ENCODE data around the gene FBLN1.
"Not testable (repeated sequence)": the region's sequence is repeated elsewhere in the genome, so short reads cannot be mapped to it uniquely, and the experiment has no call there.

Gene FBLN1

DNA sequence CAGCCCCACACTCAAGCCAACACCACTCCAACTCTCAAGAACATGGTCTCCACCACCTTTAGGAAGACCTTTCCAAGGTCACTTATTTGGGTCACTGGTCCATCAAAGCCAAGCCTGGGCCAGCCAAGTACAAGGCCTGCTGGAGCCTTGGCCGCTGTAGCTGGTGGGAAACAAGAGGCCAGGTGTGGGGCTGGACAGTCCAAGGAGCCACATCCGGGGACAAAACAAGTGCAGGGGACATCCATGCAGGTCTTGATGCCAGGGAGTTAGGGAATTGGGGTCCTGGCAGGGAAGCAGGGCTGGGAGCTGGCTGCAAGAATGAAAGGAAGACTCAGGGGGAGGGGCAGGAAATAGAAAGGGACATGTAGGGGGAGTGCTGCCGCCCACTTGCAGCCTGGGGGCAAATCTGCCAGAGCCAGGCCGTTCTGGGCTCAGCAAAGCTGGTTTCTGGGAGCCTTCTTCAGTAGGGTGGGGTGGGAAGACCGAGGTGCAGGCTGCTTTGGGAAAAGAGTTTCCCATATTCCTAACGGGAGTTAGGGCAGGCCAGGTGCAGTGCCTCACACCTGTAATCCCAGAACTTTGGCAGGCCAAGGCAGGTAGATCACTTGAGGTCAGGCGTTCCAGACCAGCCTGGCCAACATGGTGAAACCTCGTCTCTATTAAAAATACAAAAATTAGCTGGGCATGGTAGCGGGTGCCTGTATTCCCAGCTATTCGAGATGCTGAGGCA lies 99.5 kb downstream of the FBLN1 start:
- DNase-seq (ENCODE audit: extremely low read depth in 1 of 2, low read depth in 1 of 2), result no peak

DNA sequence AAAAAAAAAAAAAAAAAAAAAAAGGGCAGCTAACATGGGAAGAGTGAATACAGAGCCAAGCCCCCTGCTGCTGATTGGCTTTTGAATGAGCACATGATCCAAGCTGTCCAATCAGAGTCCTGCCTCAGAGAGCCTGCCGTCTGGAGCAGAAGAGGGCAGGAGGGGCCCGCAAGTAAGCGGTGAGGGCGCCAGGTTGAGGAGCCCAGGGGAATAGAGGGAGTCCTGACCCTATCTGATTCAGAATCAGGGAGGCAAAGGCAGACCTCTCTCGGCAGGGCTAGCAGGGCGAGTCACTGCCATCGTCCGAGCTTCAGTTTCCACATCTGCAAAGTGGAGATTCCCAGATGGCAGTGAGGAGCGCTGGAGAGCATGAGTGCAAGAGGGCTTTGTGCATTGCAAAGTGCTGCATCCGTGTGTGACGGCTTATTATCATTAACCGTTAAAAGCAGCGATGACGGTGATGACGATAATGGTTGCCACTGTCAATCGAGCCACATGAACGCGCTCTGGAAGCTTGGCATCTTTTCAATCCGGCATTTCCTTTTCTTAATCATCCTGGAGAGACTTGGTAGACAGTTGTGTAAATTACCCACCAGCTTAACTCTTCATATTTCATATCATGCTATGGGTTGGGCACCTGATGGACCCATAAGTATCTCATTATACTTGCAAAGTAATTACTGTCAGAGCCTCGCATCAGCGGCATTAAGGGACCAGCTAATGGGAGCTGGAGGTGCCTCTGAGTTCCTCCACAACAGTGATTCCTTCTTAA lies 100.3 kb downstream of the FBLN1 start:
- DNase-seq (ENCODE audit: extremely low read depth in 1 of 2, low read depth in 1 of 2), result no peak

DNA sequence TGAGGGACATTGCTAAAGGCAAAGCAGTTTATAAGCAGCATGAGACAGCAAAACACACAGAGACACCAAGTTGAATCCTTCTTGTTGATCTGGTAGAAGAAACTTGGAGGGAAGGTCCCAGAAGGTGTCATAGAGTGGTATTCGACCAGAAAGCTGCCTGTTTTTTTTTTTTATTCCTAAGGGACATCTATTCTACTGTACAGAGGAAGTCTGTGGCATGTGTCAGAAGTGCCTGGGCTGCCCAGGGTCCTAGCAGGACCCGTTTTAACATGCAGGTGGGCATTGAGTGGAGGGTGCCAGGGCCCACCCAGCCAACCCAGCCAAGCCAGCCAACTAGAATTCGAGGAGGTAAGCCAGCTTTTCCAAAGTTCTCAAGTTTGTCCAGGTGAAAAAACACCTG lies 100.9 kb downstream of the FBLN1 start:
- DNase-seq (ENCODE audit: extremely low read depth in 1 of 2, low read depth in 1 of 2), result no peak

DNA sequence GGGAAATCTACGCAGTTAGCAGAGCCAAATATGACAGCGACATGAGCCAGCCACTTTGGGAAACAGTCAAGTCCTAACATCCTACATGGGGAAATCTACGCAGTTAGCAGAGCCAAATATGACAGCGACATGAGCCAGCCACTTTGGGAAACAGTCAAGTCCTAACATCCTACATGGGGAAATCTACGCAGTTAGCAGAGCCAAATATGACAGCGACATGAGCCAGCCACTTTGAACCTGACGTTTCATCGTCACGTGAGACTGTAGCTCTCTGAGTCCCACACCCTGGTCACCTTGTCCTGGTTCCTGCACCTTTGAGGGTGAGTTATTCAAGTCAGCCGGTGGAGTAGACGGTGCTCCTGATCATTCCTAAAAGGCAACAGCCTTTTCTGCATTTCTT lies 105.4 kb downstream of the FBLN1 start:
- not testable (repeated sequence) for DNase-seq (ENCODE audit: extremely low read depth in 1 of 2, low read depth in 1 of 2)

DNA sequence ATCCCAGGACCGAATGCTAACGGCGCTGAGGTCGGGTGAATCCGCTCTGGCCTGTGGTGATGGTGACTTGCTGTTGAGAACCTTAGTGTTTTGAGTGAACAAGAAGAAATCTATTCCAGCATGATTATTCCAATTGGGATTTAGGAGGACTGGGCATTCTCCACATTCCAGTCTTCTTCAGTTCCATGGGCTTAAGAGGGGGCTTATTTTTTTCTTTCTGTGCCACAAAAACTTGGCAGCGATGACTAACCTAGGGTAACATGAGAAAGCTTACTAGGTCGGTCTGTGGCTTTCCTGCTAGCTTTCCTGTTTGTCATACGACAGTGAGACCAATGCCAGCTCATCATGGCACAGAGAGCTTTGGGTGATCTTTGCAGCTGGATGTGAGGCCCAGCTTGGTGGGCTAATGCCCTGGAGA lies 106.1 kb downstream of the FBLN1 start:
- no peak for DNase-seq (ENCODE audit: extremely low read depth in 1 of 2, low read depth in 1 of 2)

DNA sequence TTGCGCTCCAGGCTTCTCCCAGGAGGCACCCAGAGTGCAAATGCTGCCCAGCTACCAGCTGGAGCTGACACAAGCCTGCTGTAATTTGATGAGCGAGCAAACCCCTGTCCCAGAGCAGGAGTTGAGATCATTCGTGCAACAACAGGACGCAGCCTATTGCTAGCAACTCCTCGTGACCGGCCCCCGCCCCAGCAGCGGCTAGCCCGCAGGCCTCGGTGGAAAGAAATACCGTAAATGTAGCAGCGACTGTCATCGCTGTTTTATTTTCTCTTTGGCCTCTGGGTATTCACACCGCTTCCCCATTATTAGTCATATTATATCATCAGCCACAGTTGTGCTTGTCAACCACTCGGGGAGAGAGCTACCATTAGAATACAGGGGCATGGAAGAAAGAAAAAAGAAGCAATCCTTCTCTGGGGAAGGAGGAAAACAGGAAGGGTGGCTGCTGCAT lies 109.8 kb downstream of the FBLN1 start:
- DNase-seq (ENCODE audit: extremely low read depth in 1 of 2, low read depth in 1 of 2), result no peak

DNA sequence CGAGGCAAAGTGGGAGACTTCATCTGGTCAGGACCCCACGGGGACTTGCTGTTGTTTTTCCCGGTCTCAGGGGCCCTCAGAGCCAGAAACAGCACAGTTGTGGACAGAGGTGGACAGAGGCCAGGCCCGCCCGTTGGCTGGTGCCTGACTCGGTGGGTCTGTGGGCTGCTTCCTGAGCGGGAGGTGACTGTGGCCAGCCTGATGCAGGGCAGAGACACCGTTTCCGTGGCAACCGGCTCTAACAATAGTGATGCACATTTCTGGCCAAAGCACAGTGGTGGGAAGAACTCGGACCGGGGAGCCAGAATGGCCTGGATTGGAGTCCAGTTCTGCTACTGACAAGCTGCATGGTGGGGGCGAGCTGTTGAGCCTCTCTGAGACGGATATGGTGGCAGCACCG lies 110.3 kb downstream of the FBLN1 start:
- DNase-seq (ENCODE audit: extremely low read depth in 1 of 2, low read depth in 1 of 2), result no peak

DNA sequence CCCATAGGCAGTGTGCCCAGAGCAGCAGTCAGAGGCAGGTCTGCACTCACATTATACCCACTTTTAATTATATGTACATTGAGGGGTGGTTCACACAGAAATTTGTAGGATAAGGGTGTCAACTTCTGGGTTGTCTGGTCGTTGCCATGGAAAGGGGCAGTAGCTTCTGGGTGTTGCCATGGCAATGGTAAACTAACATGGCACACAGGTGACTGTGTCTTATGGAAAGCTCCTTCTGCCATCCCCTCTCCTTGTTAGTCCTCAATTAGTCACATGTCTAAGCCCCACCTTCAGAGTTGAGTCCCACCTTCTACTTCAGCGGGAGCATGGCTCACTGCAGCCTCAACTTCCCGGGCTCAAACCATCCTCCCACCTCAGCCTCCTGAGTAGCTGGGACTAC lies 112.7 kb downstream of the FBLN1 start:
- no peak for DNase-seq (ENCODE audit: extremely low read depth in 1 of 2, low read depth in 1 of 2)

DNA sequence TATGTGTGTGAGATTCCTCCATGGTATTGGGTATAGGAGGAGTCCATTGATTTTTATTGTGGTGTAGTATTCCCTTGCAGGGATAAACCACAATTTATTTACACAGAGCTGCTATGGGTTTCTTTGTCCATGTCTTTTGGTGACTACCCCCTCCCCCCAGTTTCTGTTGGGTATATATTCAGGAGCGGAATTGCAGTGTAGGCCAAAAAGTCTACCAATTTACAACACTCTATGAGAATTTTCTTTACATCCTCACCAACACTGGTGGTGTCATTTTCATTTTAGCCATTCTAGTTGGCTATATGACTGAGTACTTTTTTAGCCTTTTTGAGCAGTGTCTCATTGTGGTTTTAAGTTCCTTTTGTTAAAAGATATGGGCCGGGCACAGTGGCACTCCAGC lies 113.7 kb downstream of the FBLN1 start:
- no peak for DNase-seq (ENCODE audit: extremely low read depth in 1 of 2, low read depth in 1 of 2)

DNA sequence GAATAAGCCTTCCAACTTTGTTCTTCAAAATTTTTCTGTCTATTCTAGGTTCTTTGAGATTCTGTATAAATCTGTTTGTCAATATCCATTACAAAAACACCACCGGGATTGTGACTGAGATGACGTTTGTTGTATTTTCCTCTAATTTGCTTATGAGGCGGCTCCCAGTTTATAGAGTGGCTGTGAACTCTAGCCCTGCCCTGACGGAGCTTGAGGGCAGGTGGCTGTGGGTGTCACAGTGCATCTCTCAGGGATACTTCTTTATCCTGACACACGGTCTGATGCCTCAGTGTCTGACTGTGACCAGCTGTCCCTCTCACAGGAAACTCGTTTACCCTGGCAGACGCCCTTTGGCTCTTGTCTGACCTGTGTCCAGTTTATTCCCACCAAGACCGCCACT lies 115.3 kb downstream of the FBLN1 start:
- no peak for DNase-seq (ENCODE audit: extremely low read depth in 1 of 2, low read depth in 1 of 2)

DNA sequence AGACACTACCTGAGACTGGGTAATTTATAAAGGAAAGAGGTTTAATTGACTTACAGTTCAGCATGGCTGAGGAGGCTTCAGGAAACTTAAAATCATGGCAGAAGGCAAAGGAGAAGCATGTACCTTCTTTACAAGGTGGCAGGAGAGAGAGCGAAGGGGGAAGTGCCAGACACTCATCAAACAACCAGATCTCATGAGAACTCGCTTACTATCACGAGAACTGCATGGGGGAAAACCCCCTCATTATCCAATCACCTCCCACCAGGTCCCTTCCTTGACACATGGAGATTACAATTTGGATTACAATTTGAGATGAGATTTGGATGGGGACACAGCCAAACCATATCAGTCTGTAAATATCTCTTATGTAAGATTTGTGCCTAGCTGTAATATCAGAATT lies 118.0 kb downstream of the FBLN1 start:
- DNase-seq (ENCODE audit: extremely low read depth in 1 of 2, low read depth in 1 of 2), result no peak

DNA sequence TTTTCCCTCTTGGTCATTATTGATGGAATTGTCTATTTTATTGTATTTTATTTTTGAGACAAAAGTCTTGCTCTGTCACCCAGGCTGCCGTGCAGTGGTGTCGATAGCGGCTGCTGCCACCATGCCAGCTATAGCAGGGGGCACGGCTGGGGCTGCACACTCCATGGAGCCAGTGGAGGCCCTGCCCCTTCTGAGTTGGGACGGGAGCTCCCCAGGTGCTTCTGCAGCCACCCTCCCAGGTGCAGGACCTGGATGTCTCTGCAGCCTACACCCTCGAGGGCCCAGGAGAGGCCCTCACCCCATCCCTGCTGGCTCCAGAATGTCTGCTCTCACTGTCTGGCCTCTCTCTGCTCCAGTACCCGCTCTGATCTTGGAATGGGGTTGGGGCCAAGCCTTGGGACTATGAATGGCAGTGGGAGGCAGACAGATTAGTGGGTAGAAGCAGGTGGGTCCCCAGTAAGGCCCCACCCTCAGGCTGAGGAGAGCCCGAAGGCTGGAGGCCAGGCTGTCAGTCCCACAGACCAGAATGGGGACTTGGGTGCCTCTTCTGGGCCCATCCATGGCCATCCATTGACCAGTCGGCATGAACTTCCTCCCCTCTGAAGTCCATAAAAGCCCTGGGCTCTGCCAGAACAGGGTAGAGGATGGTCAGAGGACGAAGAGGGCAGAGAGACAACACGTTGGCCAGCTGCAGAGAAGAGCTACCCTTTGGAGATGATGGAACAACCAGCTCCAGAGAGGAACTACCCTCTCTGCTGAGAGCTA lies 119.3 kb downstream of the FBLN1 start:
- DNase-seq (ENCODE audit: extremely low read depth in 1 of 2, low read depth in 1 of 2), result no peak

DNA sequence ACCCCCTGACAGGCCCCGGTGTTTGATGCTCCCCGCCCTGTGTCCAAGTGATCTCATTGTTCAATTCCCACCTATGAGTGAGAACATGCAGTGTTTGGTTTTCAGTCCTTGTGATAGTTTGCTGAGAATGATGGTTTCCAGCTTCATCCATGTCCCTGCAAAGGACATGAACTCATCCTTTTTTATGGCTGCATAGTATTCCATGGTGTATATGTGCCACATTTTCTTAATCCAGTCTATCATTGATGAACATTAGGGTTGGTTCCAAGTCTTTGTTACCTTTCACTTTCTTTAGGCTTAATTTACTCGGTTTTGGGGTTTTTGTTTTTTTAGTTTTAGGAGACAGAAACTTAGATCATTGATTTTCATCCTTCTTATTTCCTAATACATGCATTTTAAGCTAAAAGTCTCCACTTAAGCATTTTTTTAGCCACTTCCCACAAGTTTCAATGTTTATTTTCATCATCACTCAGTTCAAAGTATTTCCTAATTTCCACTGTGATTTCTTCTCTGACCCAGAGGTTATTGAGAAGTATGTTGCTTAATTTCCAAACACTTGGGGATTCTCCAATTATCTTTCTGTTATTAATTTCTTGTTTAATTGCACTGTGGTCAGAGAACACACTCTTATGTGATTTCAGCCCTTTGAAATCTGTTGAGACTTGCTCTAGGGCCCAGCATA lies 120.9 kb downstream of the FBLN1 start:
- DNase-seq (ENCODE audit: extremely low read depth in 1 of 2, low read depth in 1 of 2), result not testable (repeated sequence)

DNA sequence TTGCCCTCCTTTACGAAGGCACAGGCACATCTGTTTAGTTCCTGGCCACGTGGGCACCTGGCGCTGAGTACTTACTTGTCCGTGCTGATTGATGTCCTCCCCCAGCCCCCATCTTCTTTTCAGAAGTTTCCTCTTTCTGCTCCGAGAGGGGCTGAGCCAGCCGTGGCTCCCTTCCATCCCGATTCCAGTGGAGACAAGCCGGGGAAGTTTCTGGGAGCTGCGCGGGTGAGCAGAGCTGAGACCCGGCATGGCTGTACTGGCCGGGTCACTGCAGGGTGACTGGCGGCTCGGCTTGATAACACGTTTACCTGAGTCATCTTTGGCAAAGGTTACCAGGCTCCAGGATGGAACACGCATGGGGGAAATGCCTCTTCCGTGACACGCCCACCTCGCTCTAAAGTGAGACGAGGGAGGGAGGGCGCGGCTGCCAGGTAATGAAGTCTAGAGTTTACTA lies 123.5 kb downstream of the FBLN1 start:
- no peak for DNase-seq (ENCODE audit: extremely low read depth in 1 of 2, low read depth in 1 of 2)

DNA sequence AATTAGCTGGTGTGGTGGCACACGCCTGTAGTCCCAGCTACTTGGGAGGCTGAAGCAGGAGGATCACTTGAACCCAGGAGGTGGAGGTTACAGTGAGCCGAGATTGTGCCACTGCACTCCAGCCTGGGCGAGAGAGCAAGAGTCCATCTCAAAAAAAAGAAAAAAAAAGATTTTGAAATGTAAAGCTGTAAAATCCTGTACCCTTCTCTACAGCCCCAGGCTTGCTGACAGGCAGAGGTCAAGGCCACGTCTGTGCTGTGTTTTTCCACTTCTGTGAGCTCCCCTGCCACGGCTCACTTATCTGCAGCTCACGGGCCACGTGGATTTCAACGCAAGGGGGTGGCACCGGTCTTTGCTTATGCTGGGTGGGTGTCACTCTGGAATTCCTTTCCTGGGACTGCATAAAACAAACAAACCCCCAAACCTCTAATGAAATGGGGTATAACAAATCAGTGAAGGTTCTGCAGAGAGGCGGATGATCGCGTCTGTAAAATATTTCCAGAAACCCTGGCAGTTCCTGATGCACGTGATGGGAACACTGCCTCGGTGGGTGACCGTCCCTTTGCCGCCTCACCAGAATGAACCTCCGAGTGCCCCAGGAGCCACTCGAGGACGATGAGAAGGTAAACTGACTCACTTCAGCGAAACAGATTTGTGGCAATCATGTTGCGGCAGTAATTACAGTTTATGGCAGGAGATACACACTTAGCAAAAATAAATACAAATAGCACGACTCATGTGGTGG lies 125.0 kb downstream of the FBLN1 start:
- DNase-seq (ENCODE audit: extremely low read depth in 1 of 2, low read depth in 1 of 2), result no peak

DNA sequence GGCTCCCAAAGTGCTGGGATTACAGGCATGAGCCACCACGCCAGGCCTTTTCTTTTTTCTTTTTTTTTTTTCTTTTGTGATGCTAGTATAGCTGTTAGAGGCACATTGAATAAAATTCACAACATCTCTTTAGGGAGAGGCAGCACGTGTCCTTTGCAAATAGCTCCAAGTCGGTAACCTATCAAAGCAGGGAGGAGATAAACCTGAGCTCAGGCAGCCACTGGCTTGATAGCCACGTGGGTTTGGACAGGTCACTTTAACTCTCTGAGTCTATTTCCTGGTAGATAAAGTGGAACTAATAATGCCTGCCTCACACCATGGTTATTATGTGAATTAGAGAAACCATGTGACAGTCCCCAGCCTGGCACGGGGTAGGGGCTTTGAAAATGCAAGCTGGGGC lies 125.8 kb downstream of the FBLN1 start:
- DNase-seq (ENCODE audit: extremely low read depth in 1 of 2, low read depth in 1 of 2), result no peak

DNA sequence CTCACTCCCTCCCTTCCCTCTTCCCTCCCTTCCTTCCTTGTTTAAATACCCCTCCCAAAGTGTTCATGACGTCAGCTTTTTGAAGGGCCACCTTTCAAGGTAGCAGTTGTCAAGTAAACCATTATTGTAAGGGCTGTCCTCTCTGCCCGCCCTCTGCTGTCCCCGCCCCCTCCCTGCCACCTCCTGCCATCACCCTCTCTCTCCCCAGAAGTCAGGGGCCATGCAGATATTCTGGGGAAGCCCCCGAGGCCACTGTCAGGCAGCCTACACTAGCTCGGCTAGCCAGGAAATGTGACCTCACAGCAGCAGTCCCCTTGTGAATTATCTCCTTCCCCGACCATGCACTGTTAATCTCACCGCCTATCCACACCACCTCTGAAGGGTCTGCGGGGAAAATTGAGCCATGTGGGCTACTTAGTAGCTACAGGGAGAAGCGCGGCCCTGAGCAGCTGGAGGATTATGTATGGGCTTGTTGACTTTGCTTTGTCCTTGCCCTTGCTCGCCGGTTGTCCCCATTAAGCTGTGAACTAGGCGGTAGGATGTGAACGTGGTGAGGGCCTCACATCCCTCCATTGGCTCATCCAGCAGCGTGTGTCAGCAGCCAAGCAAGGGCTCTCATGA lies 126.9 kb downstream of the FBLN1 start:
- no peak for DNase-seq (ENCODE audit: extremely low read depth in 1 of 2, low read depth in 1 of 2)

DNA sequence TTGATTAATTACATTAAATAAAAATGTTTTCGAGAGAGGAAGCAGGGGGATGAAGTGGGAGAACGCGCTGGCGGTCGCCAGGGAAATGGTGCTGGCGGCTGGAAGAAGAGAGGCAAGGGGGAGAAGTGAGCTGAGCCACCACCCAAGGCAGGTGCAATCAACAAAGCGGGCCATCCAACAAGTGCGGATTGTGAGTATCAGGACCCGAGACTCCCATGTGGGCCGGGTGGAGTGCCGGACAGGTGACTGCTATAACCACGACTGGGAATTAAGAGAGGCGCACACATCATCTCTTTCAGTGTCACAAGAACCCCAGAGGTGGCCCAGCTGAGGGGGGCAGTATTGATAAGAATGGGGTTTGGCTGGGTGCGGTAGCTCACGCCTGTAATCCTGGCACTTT lies 127.8 kb downstream of the FBLN1 start:
- DNase-seq (ENCODE audit: extremely low read depth in 1 of 2, low read depth in 1 of 2), result no peak

DNA sequence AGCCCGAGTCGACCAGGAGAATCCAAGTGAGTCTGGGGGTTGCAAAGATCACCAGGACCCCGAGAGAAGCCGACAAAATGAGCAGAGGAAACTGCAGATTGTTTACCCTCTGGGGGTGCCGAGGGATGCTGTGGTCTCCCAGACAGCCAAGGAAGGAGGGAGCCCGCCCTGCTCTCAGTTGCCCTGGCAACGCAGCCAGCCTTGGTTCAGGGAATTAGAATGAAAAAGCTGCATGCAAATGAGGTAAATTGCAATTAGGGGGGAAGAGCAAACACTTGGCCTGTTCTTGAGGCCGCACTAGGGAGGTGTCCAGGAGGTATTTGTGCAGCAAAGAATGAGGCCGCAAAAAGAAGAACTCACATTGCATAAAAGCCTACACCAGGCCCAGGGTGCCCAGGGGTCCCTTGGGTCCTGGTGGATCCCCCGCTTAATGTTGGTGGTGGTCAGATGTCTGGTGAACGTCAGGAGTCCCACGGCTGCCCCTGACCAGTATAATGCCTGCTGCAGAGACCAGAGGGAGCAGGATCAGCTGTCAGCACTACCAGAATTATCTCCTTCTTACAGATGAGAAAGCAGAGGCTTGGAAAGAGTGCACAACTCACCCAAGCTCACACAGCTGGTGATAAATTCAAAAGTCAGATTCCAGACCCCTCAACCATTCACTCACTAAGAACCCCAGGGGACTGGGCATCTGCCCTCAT lies 128.6 kb downstream of the FBLN1 start:
- no peak for DNase-seq (ENCODE audit: extremely low read depth in 1 of 2, low read depth in 1 of 2)
